PC-3 (cell line): ENCODE results near the gene CBFA2T2.

Experiments
- CTCF ChIP-seq: fragments of 300-600 bp; sonication (generic); conservative IDR thresholded peaks from 2 replicates; pipeline ENCODE4 v1.5.1; 2017; ENCODE audit warnings: antibody characterized with exemption, low read depth, mild to moderate bottlenecking, low read length
- EZH2 ChIP-seq: fragments of 300-600 bp; sonication (generic); IDR thresholded peaks from one replicate; pipeline ENCODE4 v1.6.1; 2017; ENCODE audit warnings: antibody characterized with exemption, mild to moderate bottlenecking, low read length; ENCODE audit not compliant: unreplicated experiment

DNA sequence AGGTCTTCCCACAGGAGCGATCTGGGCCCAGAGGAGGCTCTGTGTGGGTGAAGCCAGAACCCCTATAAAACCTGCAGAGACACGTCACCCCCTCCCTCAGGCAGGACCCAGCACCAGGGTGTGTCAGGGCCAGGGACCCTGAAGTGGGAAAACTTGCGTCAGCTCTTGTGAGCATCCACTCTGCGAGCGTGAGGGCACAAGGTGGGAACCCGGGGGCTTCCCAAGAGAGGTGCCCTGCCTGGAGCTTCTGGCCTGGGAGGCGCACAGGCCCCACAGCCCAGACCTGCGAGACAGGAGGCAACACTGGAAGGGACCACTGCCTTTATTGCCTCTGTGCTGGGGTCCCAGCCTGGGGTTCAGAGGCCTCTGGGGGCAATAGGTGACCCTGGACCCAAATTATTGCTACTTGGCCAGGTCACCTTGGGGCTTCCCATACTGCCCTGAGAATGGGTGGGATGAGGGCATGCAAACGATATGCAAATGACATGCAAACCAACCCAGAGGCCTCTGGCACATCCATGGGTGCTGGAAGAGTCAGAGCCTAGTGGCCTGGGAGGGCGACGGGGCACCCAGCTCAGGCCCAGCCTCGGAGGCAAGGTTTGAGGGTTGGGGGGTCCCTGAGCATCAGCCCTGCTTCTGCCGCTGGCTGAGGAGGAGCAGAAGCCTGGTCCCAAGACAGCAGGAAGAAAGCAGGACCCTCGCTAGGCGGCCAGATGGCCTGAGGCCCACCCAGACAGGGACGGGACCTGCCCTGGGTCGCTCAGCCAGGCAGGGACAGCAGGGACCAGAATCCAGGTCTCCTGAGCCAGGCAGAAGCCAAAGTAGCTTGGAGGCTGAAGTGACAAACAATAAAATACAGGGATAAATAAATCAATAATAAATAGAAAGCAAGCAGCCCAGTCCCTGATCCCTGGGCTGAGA, 167.1 kb downstream of the CBFA2T2 start:
- TF ChIP-seq CTCF: no peak
- TF ChIP-seq EZH2: no peak
